SK-N-SH (cell line): ENCODE measurements around the gene TTC9C. TPM values are rescaled to one million over a fixed set of nuclear protein-coding genes. Genes with fewer than 3 reads are reported as not detected.

ENCODE experiments used
- CTCF ChIA-PET: fragments of 300-600, 350-600 bp; formaldehyde crosslinking; extraction: SDS; loops from one replicate; lab custom pipeline; 2021; lab: Yijun Ruan, JAX
- POLR2A ChIA-PET: fragments of 350-600 bp; sonication (Branson Sonifier 250); formaldehyde crosslinking; extraction: SDS; loops from one replicate; lab custom pipeline; 2020; ENCODE audit warnings: antibody characterized with exemption, inconsistent platforms; lab: Yijun Ruan, JAX
- DNase-seq: peaks from one replicate; pipeline ENCODE4 v3.0.0; 2012
- H2AFZ ChIP-seq: fragments of 200-600 bp; sonication (generic); 2 replicates; pipeline ENCODE4 v1.8.1; 2016; ENCODE audit warnings: antibody characterized with exemption, mild to moderate bottlenecking, low read depth
- H3F3A ChIP-seq: fragments of 200-600 bp; sonication (generic); replicated peaks from 2 replicates; pipeline ENCODE3; 2016; ENCODE audit warnings: antibody characterized with exemption, mild to moderate bottlenecking; ENCODE audit not compliant: insufficient read depth
- H3K27ac ChIP-seq, 2 experiments: fragments of 200-500 bp in 1 of 2; fragments of 200-600 bp in 1 of 2; sonication (Bioruptor generic) in 1 of 2; sonication (generic), shearing (Covaris generic) in 1 of 2; 2 replicates each; pipeline versions ENCODE4 v1.5.1 to v1.6.1; 2014 to 2016; ENCODE audit warnings: low read depth in 2 of 2, inconsistent platforms in 1 of 2, low read length in 1 of 2, mild to moderate bottlenecking in 1 of 2, mixed read lengths in 1 of 2
- H3K27me3 ChIP-seq: fragments of 200-600 bp; sonication (generic), shearing (Covaris generic); 2 replicates; pipeline ENCODE4 v1.6.1; 2016; ENCODE audit warnings: mixed run types; ENCODE audit not compliant: insufficient read depth
- H3K36me3 ChIP-seq, 2 experiments: fragments of 200-500 bp in 1 of 2; fragments of 200-600 bp in 1 of 2; sonication (Bioruptor generic) in 1 of 2; sonication (generic) in 1 of 2; replicated peaks in 1 of 2; 2 replicates each; pipeline versions ENCODE3 to v1.5.1; 2014 to 2016; ENCODE audit warnings: low read length in 1 of 2, mild to moderate bottlenecking in 1 of 2; ENCODE audit not compliant: insufficient read depth in 2 of 2, control insufficient read depth in 1 of 2
- H3K4me1 ChIP-seq, 2 experiments: fragments of 200-500 bp in 1 of 2; fragments of 200-600 bp in 1 of 2; sonication (Bioruptor generic) in 1 of 2; sonication (generic), shearing (Covaris generic) in 1 of 2; 2 replicates each; pipeline versions ENCODE4 v1.5.1 to v1.6.1; 2014 to 2016; ENCODE audit warnings: low read depth in 1 of 2, low read length in 1 of 2, mixed run types in 1 of 2; ENCODE audit not compliant: insufficient read depth in 2 of 2, control insufficient read depth in 1 of 2
- H3K4me2 ChIP-seq: fragments of 200-600 bp; sonication (generic), shearing (Covaris generic); 2 replicates; pipeline ENCODE4 v1.6.1; 2017; ENCODE audit warnings: mixed run types
- H3K4me3 ChIP-seq, 2 experiments: fragments of 200-500 bp in 1 of 2; fragments of 200-600 bp in 1 of 2; sonication (Bioruptor generic) in 1 of 2; sonication (generic), shearing (Covaris generic) in 1 of 2; 2 replicates each; pipeline versions ENCODE4 v1.5.1 to v1.8.1; 2014 to 2016; ENCODE audit warnings: low read depth in 2 of 2, inconsistent platforms in 1 of 2, low read length in 1 of 2, mild to moderate bottlenecking in 1 of 2, mixed read lengths in 1 of 2, moderate library complexity in 1 of 2
- H3K79me2 ChIP-seq: fragments of 200-600 bp; sonication (generic); 2 replicates; pipeline ENCODE4 v1.8.1; 2017; ENCODE audit warnings: mild to moderate bottlenecking; ENCODE audit not compliant: insufficient read depth
- H3K9ac ChIP-seq: fragments of 200-600 bp; sonication (generic); 2 replicates; pipeline ENCODE4 v1.6.1; 2017; ENCODE audit warnings: mixed run types
- H3K9me2 ChIP-seq: fragments of 200-600 bp; sonication (generic); 2 replicates; pipeline ENCODE4 v1.6.1; 2017; ENCODE audit warnings: mixed run types
- H3K9me3 ChIP-seq: fragments of 200-600 bp; sonication (generic); 2 replicates; pipeline ENCODE4 v1.6.1; 2017; ENCODE audit warnings: mixed run types, mild to moderate bottlenecking, moderate library complexity
- H4K20me1 ChIP-seq: fragments of 200-600 bp; sonication (generic); 2 replicates; pipeline ENCODE4 v1.6.1; 2017; ENCODE audit warnings: mild to moderate bottlenecking, mixed run types; ENCODE audit not compliant: insufficient read depth
- EP300 ChIP-seq, 2 experiments: IDR thresholded peaks; 2 replicates each; pipeline versions ENCODE4 v1.4.0 to v1.6.1; 2012; ENCODE audit warnings: borderline replicate concordance in 1 of 2, low read depth in 1 of 2, low read length in 1 of 2
- EZH2phosphoT487 ChIP-seq: fragments of 200-600 bp; sonication (generic); IDR thresholded peaks from 2 replicates; pipeline ENCODE4 v1.6.1; 2017; ENCODE audit warnings: low read depth, mixed run types, mild to moderate bottlenecking, antibody characterized with exemption, moderate library complexity, borderline replicate concordance
- FOXM1 ChIP-seq: IDR thresholded peaks from 2 replicates; pipeline ENCODE4 v1.4.0; 2012; ENCODE audit warnings: low read depth, mild to moderate bottlenecking
- GABPA ChIP-seq: IDR thresholded peaks from 2 replicates; pipeline ENCODE4 v1.4.0; 2012; ENCODE audit warnings: low read depth, mild to moderate bottlenecking
- MXI1 ChIP-seq: IDR thresholded peaks from 2 replicates; pipeline ENCODE4 v1.6.1; 2012; ENCODE audit warnings: mild to moderate bottlenecking, low read depth, low read length, improper control_type of control experiment
- NRF1 ChIP-seq: IDR thresholded peaks from 2 replicates; pipeline ENCODE4 v1.6.1; 2012; ENCODE audit warnings: low read depth, mild to moderate bottlenecking, low read length
- RAD21 ChIP-seq: IDR thresholded peaks from 2 replicates; pipeline ENCODE4 v1.6.1; 2012; ENCODE audit warnings: mild to moderate bottlenecking, low read length
- RCOR1 ChIP-seq: fragments of 150-350 bp; IDR thresholded peaks from 2 replicates; pipeline ENCODE4 v1.6.1; 2017; ENCODE audit warnings: antibody characterized with exemption, low read length
- REST ChIP-seq: IDR thresholded peaks from 2 replicates; pipeline ENCODE4 v1.6.1; 2012; ENCODE audit warnings: mild to moderate bottlenecking, low read depth, low read length, moderate library complexity
- RXRA ChIP-seq: IDR thresholded peaks from 2 replicates; pipeline ENCODE4 v1.4.0; 2012; ENCODE audit warnings: low read depth, mild to moderate bottlenecking, borderline replicate concordance
- SIN3A ChIP-seq: IDR thresholded peaks from 2 replicates; pipeline ENCODE4 v1.6.1; 2012; ENCODE audit warnings: low read depth, mild to moderate bottlenecking, low read length, moderate library complexity, borderline replicate concordance
- TEAD4 ChIP-seq: IDR thresholded peaks from 2 replicates; pipeline ENCODE4 v1.4.0; 2012; ENCODE audit warnings: mild to moderate bottlenecking, borderline replicate concordance; ENCODE audit not compliant: insufficient read depth
- WGBS: methylation state at CpG from one replicate; pipeline ENCODE4 v1.1.6; 2017; ENCODE audit warnings: low lambda C conversion rate; 5-methylcytosine and 5-hydroxymethylcytosine counted together
- polyA plus RNA-seq, 3 experiments: library from polyadenylated mRNA; depleted of rRNA; stranded (reverse); fragments of >200 nt; gene quantifications; 2 replicates each; pipeline ENCODE4 v1.2.3, GENCODE V29; 2012
- TF ChIP-seq, protein P1 (sequence below): IDR thresholded peaks from 2 replicates; pipeline ENCODE4 v1.4.0; 2012; ENCODE audit warnings: low read depth, borderline replicate concordance

Gene TTC9C
- polyA plus RNA-seq, 1 of the 3 experiments (the other 2 are of a cell fraction): 31.3 TPM

- Histone ChIP-seq H3K4me3 (no peak overlapping the region), H4K20me1 (peaks cover 13% of the 10 kb centered on the region), H3K79me2 (peaks cover 94% of the 10 kb centered on the region), H3K9me3 (no peaks in the 10 kb centered on the region), H3K9ac (no peak overlapping the region), H3K4me1 (peaks cover 5 to 11% of the 10 kb centered on the region in 2 experiments; a peak in 3 of 4 replicates), H2AFZ (no peak overlapping the region), H3K4me2 (no peak overlapping the region), H3K9me2 (no peaks in the 10 kb centered on the region), H3F3A (peaks cover 33% of the 10 kb centered on the region), H3K27me3 (no peaks in the 10 kb centered on the region), H3K27ac (no peak overlapping the region), H3K36me3 (peaks cover 77 to 94% of the 10 kb centered on the region in 2 experiments)
- WGBS: 100% methylated on average over 2 of the region's 2 CpGs
- no peak for DNase-seq
- POLR2A ChIA-PET: no interaction called here
- TF ChIP-seq REST (no peak), EP300 (IDR thresholded peaks at IDR 0.05; ENCODE audit: borderline replicate concordance in 1 of 2, low read depth in 1 of 2, low read length in 1 of 2) (no peak), NRF1 (no peak), TEAD4 (no peak), MXI1 (no peak), RAD21 (no peak), RCOR1 (no peak), SIN3A (no peak), EZH2phosphoT487 (no peak), FOXM1 (no peak), GABPA (no peak), RXRA (no peak)
- TF ChIP-seq, protein P1, sequence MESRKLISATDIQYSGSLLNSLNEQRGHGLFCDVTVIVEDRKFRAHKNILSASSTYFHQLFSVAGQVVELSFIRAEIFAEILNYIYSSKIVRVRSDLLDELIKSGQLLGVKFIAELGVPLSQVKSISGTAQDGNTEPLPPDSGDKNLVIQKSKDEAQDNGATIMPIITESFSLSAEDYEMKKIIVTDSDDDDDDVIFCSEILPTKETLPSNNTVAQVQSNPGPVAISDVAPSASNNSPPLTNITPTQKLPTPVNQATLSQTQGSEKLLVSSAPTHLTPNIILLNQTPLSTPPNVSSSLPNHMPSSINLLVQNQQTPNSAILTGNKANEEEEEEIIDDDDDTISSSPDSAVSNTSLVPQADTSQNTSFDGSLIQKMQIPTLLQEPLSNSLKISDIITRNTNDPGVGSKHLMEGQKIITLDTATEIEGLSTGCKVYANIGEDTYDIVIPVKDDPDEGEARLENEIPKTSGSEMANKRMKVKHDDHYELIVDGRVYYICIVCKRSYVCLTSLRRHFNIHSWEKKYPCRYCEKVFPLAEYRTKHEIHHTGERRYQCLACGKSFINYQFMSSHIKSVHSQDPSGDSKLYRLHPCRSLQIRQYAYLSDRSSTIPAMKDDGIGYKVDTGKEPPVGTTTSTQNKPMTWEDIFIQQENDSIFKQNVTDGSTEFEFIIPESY: no peak
- CTCF ChIA-PET: no interaction called here
Observed at GRCh38 chr11:62719302-62719978, 8.8 kb upstream of the TTC9C start.
